Endodermal cell (in vitro differentiated cells): ENCODE results near the gene SLC66A2. TPM values are rescaled to one million over a fixed set of nuclear protein-coding genes. Genes with fewer than 3 reads are reported as not detected.
A peak's percentile ranks its signal among the peaks of the same experiment; 100 is the strongest.

Experiments
- DNase-seq: peaks from one replicate; pipeline ENCODE4 v3.0.0-alpha.2; 2017
- H3K27ac ChIP-seq: 2 replicates; pipeline ENCODE4 v1.5.1; 2013; ENCODE audit warnings: mild to moderate bottlenecking, low read depth, low read length, moderate library complexity
- H3K27me3 ChIP-seq: 2 replicates; pipeline ENCODE4 v1.6.1; 2013; ENCODE audit warnings: mild to moderate bottlenecking, low read length, moderate library complexity; ENCODE audit not compliant: insufficient read depth, control insufficient read depth, poor library complexity, severe bottlenecking
- H3K36me3 ChIP-seq: 2 replicates; pipeline ENCODE4 v1.7.0; 2013; ENCODE audit warnings: mild to moderate bottlenecking, low read length, moderate library complexity; ENCODE audit not compliant: control insufficient read depth, insufficient read depth
- H3K4me1 ChIP-seq: one replicate; pipeline ENCODE4 v1.7.0; 2013; ENCODE audit warnings: low read length; ENCODE audit not compliant: control insufficient read depth, insufficient read depth
- H3K4me3 ChIP-seq: 2 replicates; pipeline ENCODE4 v1.5.1; 2013; ENCODE audit warnings: mild to moderate bottlenecking, low read length, moderate library complexity
- H3K9ac ChIP-seq: 2 replicates; pipeline ENCODE4 v1.6.1; 2013; ENCODE audit warnings: mild to moderate bottlenecking, low read length, moderate library complexity; ENCODE audit not compliant: poor library complexity, severe bottlenecking; ENCODE audit errors: extremely low read depth
- H3K9me3 ChIP-seq: 2 replicates; pipeline ENCODE4 v1.6.1; 2013; ENCODE audit warnings: mild to moderate bottlenecking, low read length, moderate library complexity; ENCODE audit not compliant: control insufficient read depth
- H3K27ac Mint-ChIP-seq: 2 replicates; pipeline ENCODE4 v1.8.0; 2020; ENCODE audit warnings: mixed read lengths
- H3K27me3 Mint-ChIP-seq: 2 replicates; pipeline ENCODE4 v1.8.0; 2021; ENCODE audit warnings: mild to moderate bottlenecking, mixed read lengths; ENCODE audit not compliant: insufficient read depth
- H3K36me3 Mint-ChIP-seq: 2 replicates; pipeline ENCODE4 v1.8.0; 2020; ENCODE audit warnings: low read depth, mixed read lengths
- H3K4me1 Mint-ChIP-seq: 2 replicates; pipeline ENCODE4 v1.8.0; 2020; ENCODE audit warnings: mixed read lengths
- H3K4me3 Mint-ChIP-seq: 2 replicates; pipeline ENCODE4 v1.8.0; 2020; ENCODE audit warnings: mild to moderate bottlenecking, moderate library complexity, mixed read lengths
- H3K9me3 Mint-ChIP-seq: 2 replicates; pipeline ENCODE4 v1.8.0; 2020; ENCODE audit warnings: mild to moderate bottlenecking, mixed read lengths
- WGBS, 2 experiments: methylation state at CpG; one replicate each; pipeline versions ENCODE4 v1.1.5 to v1.1.7; 2013; ENCODE audit warnings: missing lambda C conversion rate in 2 of 2, mixed read lengths in 1 of 2; ENCODE audit not compliant: insufficient coverage in 1 of 2, insufficient read length in 1 of 2; 5-methylcytosine and 5-hydroxymethylcytosine counted together
- total RNA-seq, 2 donors: library from RNA; stranded (reverse); fragmentation: NEBNext Ultra II Directional in 1 of 2; extraction: Animal tissue kit (Norgen Biotek cat#: 25700) in 1 of 2; gene quantifications; 2 replicates in 1 of 2; 3 replicates in 1 of 2; pipeline ENCODE4 v1.2.1, GENCODE V29; 2021
- TF ChIP-seq, protein P1 (sequence below): fragments of 200-600 bp; sonication (generic); conservative IDR thresholded peaks from 2 replicates; pipeline ENCODE4 v1.5.0; 2021; ENCODE audit warnings: antibody characterized with exemption, mild to moderate bottlenecking

SLC66A2 gene
- total RNA-seq, 2 donors from 2014 or later, result 30.3 to 32.4 TPM

GRCh38 chr18:79875531-79875919 is 75.9 kb downstream of the SLC66A2 start:
- WGBS, 2 experiments, result 92 to 98% methylated on average over 11 to 15 of the region's 15 CpGs
- no peaks in the 10 kb centered on the region for H3K4me1 Mint-ChIP-seq
- H3K27ac Mint-ChIP-seq, result no peak overlapping the region
- no peaks in the 10 kb centered on the region for H3K9me3 Mint-ChIP-seq
- Histone ChIP-seq H3K9me3 (no peaks in the 10 kb centered on the region), H3K4me1 (no peaks in the 10 kb centered on the region), H3K27me3 (no peaks in the 10 kb centered on the region), H3K36me3 (no peaks in the 10 kb centered on the region), H3K4me3 (no peak overlapping the region), H3K27ac (no peak overlapping the region), H3K9ac (no peak overlapping the region)
- H3K36me3 Mint-ChIP-seq, result no peaks in the 10 kb centered on the region
- peaks cover 1% of the 10 kb centered on the region for H3K27me3 Mint-ChIP-seq
- TF ChIP-seq, protein P1, sequence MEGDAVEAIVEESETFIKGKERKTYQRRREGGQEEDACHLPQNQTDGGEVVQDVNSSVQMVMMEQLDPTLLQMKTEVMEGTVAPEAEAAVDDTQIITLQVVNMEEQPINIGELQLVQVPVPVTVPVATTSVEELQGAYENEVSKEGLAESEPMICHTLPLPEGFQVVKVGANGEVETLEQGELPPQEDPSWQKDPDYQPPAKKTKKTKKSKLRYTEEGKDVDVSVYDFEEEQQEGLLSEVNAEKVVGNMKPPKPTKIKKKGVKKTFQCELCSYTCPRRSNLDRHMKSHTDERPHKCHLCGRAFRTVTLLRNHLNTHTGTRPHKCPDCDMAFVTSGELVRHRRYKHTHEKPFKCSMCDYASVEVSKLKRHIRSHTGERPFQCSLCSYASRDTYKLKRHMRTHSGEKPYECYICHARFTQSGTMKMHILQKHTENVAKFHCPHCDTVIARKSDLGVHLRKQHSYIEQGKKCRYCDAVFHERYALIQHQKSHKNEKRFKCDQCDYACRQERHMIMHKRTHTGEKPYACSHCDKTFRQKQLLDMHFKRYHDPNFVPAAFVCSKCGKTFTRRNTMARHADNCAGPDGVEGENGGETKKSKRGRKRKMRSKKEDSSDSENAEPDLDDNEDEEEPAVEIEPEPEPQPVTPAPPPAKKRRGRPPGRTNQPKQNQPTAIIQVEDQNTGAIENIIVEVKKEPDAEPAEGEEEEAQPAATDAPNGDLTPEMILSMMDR, result no peak
- peak; percentile 29 for DNase-seq
- no peak overlapping the region for H3K4me3 Mint-ChIP-seq

GRCh38 chr18:79874553-79875530 is 76.6 kb downstream of the SLC66A2 start:
- TF ChIP-seq, protein P1, result no peak
- H3K9me3 Mint-ChIP-seq, result no peaks in the 10 kb centered on the region
- no peaks in the 10 kb centered on the region for H3K4me1 Mint-ChIP-seq
- H3K36me3 Mint-ChIP-seq, result no peaks in the 10 kb centered on the region
- Histone ChIP-seq H3K27me3 (no peaks in the 10 kb centered on the region), H3K36me3 (no peaks in the 10 kb centered on the region), H3K4me3 (no peak overlapping the region), H3K9me3 (no peaks in the 10 kb centered on the region), H3K9ac (no peak overlapping the region), H3K27ac (no peak overlapping the region), H3K4me1 (no peaks in the 10 kb centered on the region)
- whole genome bisulfite sequencing, 2 experiments, result 86 to 89% methylated on average over 7 to 24 of the region's 24 CpGs
- no peak overlapping the region for H3K27ac Mint-ChIP-seq
- no peak overlapping the region for H3K4me3 Mint-ChIP-seq
- DNase-seq, result no peak
- peaks cover 1% of the 10 kb centered on the region for H3K27me3 Mint-ChIP-seq

DNA sequence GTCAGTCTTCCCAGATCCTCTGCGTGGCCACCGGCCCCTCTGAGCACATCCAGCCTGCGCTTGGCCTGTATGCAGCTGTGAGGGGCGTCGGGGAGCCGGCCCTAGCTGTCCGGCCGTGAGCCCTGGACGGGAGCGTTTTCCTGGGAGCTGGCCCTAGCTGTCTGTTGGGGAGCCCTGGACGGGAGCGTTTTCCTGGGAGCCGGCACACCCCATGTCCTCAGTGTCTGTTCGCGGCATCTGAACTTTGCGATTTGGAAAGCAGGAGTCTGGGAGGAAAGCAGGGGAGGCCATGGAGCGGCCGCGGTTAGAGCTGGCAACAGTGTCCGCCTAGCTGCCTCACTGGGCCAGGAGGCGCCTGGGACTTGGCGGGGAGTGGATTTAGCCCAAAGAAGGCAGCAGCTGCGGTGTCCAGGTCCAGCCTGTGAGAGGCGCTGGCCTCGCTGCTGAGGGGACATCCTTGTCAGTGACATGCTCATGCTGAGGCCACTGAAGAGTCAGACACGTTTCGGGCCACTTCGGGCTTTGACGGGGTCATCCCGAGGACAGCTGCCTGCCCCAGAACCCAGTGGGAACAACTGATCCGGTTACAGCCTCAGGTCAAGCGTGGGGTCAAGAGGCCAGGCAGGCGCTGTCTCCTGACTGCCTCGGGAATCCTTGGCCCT is 77.9 kb downstream of the SLC66A2 start:
- no peak overlapping the region for H3K9ac ChIP-seq
- H3K4me1 ChIP-seq, result no peaks in the 10 kb centered on the region
- H3K27me3 ChIP-seq, result no peaks in the 10 kb centered on the region
- 81 to 85% methylated on average over 16 to 34 of the region's 34 CpGs for WGBS, 2 experiments
- Mint-ChIP-seq H3K27me3 (peaks cover 1% of the 10 kb centered on the region), H3K27ac (no peak overlapping the region), H3K4me1 (no peaks in the 10 kb centered on the region), H3K9me3 (no peaks in the 10 kb centered on the region), H3K4me3 (no peak overlapping the region), H3K36me3 (no peaks in the 10 kb centered on the region)
- peak; percentile 51 for DNase-seq
- no peaks in the 10 kb centered on the region for H3K9me3 ChIP-seq
- H3K36me3 ChIP-seq, result no peaks in the 10 kb centered on the region
- no peak overlapping the region for H3K27ac ChIP-seq
- H3K4me3 ChIP-seq, result no peak overlapping the region
- TF ChIP-seq, protein P1, result no peak
